Endothelial cell of umbilical vein (primary cell): Measurements from ENCODE around the gene PET100. TPM values are rescaled to one million over a fixed set of nuclear protein-coding genes. Genes with fewer than 3 reads are reported as not detected.

Experiments used
- BruUV-seq: library from RNA; stranded (reverse); fragments of 400-500 nt; replicated peaks from 2 replicates; lab custom pipeline; 2021; lab: Mats Ljungman, UMichigan
- CTCF ChIA-PET: fragments of 300-600, 350-600 bp; sonication (Branson Sonifier 250); formaldehyde crosslinking; loops from one replicate; lab custom pipeline; 2021; ENCODE audit warnings: antibody characterized with exemption, inconsistent platforms; lab: Charles Lee
- POLR2A ChIA-PET: fragments of 300-600, 350-600 bp; sonication (Branson Sonifier 250); formaldehyde crosslinking; loops from one replicate; lab custom pipeline; 2021; ENCODE audit warnings: antibody characterized with exemption, inconsistent platforms; lab: Charles Lee
- DNase-seq: peaks from one replicate; pipeline ENCODE4 v3.0.0-alpha.2; 2011; ENCODE audit warnings: low read depth, low spot score
- FAIRE-seq: peaks from 2 replicates; lab custom pipeline; 2011; peaks lifted over from hg19 to GRCh38; lab: Jason Lieb, UNC
- H2AFZ ChIP-seq: 2 replicates; pipeline ENCODE4 v1.6.0; 2012; ENCODE audit warnings: low read depth, low read length, control low read depth, inconsistent platforms
- H3K27ac ChIP-seq: 2 replicates; pipeline ENCODE4 v1.5.1; 2011; ENCODE audit warnings: low read depth, mild to moderate bottlenecking, control low read depth, low read length, moderate library complexity; ENCODE audit not compliant: insufficient read depth
- H3K27me3 ChIP-seq, 2 experiments: 2 replicates each; pipeline versions ENCODE4 v1.6.0 to v1.6.1; 2011; ENCODE audit warnings: low read length in 2 of 2, mixed read lengths in 1 of 2; ENCODE audit not compliant: control insufficient read depth in 2 of 2, insufficient read depth in 2 of 2
- H3K36me3 ChIP-seq, 2 experiments: 2 replicates in 1 of 2; 3 replicates in 1 of 2; pipeline ENCODE4 v1.5.1; 2011; ENCODE audit warnings: low read length in 2 of 2, mild to moderate bottlenecking in 1 of 2, moderate library complexity in 1 of 2; ENCODE audit not compliant: control insufficient read depth in 2 of 2, insufficient read depth in 2 of 2; ENCODE audit errors: extremely low read depth in 1 of 2
- H3K4me1 ChIP-seq: 3 replicates; pipeline ENCODE4 v1.5.1; 2011; ENCODE audit warnings: mild to moderate bottlenecking, low read length; ENCODE audit not compliant: control insufficient read depth, insufficient read depth; ENCODE audit errors: extremely low read depth
- H3K4me2 ChIP-seq: 2 replicates; pipeline ENCODE4 v1.6.1; 2011; ENCODE audit warnings: low read length, control low read depth, mixed read lengths; ENCODE audit not compliant: insufficient read depth
- H3K4me3 ChIP-seq, 3 experiments: fragments of 200-600 bp in 1 of 3; sonication (generic), shearing (Covaris generic) in 1 of 3; replicated peaks in 1 of 3; 2 replicates each; pipeline ENCODE4 v1.5.1; 2011 to 2016; ENCODE audit warnings: control low read depth in 3 of 3, low read length in 3 of 3, mild to moderate bottlenecking in 2 of 3, inconsistent platforms in 1 of 3, low read depth in 1 of 3, moderate library complexity in 1 of 3; ENCODE audit not compliant: insufficient read depth in 1 of 3
- H3K79me2 ChIP-seq: 2 replicates; pipeline ENCODE4 v1.6.0; 2012; ENCODE audit warnings: low read length, inconsistent platforms; ENCODE audit not compliant: control insufficient read depth, insufficient read depth
- H3K9ac ChIP-seq: replicated peaks from 2 replicates; pipeline ENCODE3; 2011; ENCODE audit warnings: low read length, control low read depth; ENCODE audit not compliant: insufficient read depth; ENCODE audit errors: extremely low read depth
- H3K9me1 ChIP-seq: replicated peaks from 3 replicates; pipeline ENCODE4 v1.6.0; 2011; ENCODE audit warnings: mild to moderate bottlenecking, low read length; ENCODE audit not compliant: control insufficient read depth, insufficient read depth; ENCODE audit errors: extremely low read depth
- H3K9me3 ChIP-seq: replicated peaks from 2 replicates; pipeline ENCODE4 v1.5.1; 2012; ENCODE audit warnings: low read length, inconsistent platforms; ENCODE audit not compliant: control insufficient read depth, insufficient read depth
- H4K20me1 ChIP-seq: replicated peaks from 2 replicates; pipeline ENCODE3; 2011; ENCODE audit warnings: mild to moderate bottlenecking, low read length; ENCODE audit not compliant: control insufficient read depth, insufficient read depth; ENCODE audit errors: extremely low read depth
- CTCF ChIP-seq, 2 donors: IDR thresholded peaks; 1 replicate in 1 of 2; 2 replicates in 1 of 2; pipeline ENCODE4 v1.5.1; 2011; ENCODE audit warnings: low read length in 2 of 2, mild to moderate bottlenecking in 2 of 2, moderate library complexity in 2 of 2, control low read depth in 1 of 2, inconsistent platforms in 1 of 2, low read depth in 1 of 2; ENCODE audit not compliant: insufficient read depth in 1 of 2; ENCODE audit errors: extremely low read depth in 1 of 2
- FOS ChIP-seq: IDR thresholded peaks from 2 replicates; pipeline ENCODE4 v1.6.1; 2011; ENCODE audit warnings: mild to moderate bottlenecking, low read length, moderate library complexity, borderline replicate concordance; ENCODE audit not compliant: insufficient read depth
- GATA2 ChIP-seq: IDR thresholded peaks from 2 replicates; pipeline ENCODE4 v1.7.0; 2011; ENCODE audit warnings: low read depth, mild to moderate bottlenecking, moderate library complexity, mixed read lengths, low read length; ENCODE audit not compliant: insufficient read length, insufficient read depth
- JUN ChIP-seq: IDR thresholded peaks from 2 replicates; pipeline ENCODE4 v1.6.1; 2011; ENCODE audit warnings: borderline replicate concordance, low read depth; ENCODE audit not compliant: insufficient read length, insufficient read depth
- POLR2A ChIP-seq: IDR thresholded peaks from 2 replicates; pipeline ENCODE4 v1.6.1; 2012; ENCODE audit warnings: low read depth, mild to moderate bottlenecking, control low read depth, low read length
- POLR2AphosphoS5 ChIP-seq: IDR thresholded peaks from 2 replicates; pipeline ENCODE4 v1.6.1; 2012; ENCODE audit warnings: low read depth, mild to moderate bottlenecking, control low read depth, low read length, moderate library complexity; ENCODE audit not compliant: insufficient read depth
- dilution Hi-C: fragments of 300-500 bp; cut with MboI; formaldehyde crosslinking; loops from one replicate; pipeline ENCODE4 v1.15.0; 2019; ENCODE audit warnings: low sequenced_read_pairs; ENCODE audit not compliant: extremely low pct_ligation_motif_present
- intact Hi-C: fragments of 100-400 bp; cut with micrococcal nuclease; formaldehyde crosslinking; loops from one replicate; pipeline ENCODE4 v1.10.0; 2022
- polyA plus RNA-seq, 4 experiments: library from polyadenylated mRNA; depleted of rRNA in 3 of 4; stranded (reverse) in 3 of 4; unstranded in 1 of 4; fragments of >200 nt; gene quantifications; 2 replicates each; pipeline versions ENCODE4 v1.2.1 to v1.2.3, GENCODE V29; 2011 to 2012; ENCODE audit warnings: missing spikeins in 1 of 4
- total RNA-seq: library from RNA; stranded (reverse); gene quantifications from 2 replicates; pipeline ENCODE4 v1.2.3, GENCODE V29; 2021
- TF ChIP-seq, protein P1 (sequence below): IDR thresholded peaks from 2 replicates; pipeline ENCODE4 v1.6.1; 2011; ENCODE audit not compliant: insufficient read depth, insufficient read length

Gene PET100
- total and polyA plus RNA-seq, 2 donors (not counting 3 experiments of a cell fraction or from before 2014, with no cell fraction given), result 55.0 to 172 TPM

- FAIRE-seq (no peak), DNase-seq (no peak)
- no peaks in the 10 kb centered on the region for H3K9me3 ChIP-seq
- H3K4me2 ChIP-seq, result no peak overlapping the region
- no peak overlapping the region for H3K4me3 ChIP-seq
- no peaks in the 10 kb centered on the region for H3K9me1 ChIP-seq
- TF ChIP-seq, protein P1, sequence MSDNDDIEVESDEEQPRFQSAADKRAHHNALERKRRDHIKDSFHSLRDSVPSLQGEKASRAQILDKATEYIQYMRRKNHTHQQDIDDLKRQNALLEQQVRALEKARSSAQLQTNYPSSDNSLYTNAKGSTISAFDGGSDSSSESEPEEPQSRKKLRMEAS, result no peak
- TF ChIP-seq CTCF (IDR thresholded peaks at IDR 0.05; ENCODE audit: extremely low read depth in 1 of 2, insufficient read depth in 1 of 2, low read depth in 1 of 2, low read length in 2 of 2) (no peak), POLR2A (no peak), JUN (no peak), POLR2AphosphoS5 (no peak), FOS (no peak), GATA2 (no peak)
- H3K4me1 ChIP-seq, result no peaks in the 10 kb centered on the region
- H3K27ac ChIP-seq, result no peak overlapping the region
- dilution Hi-C loops, result no loop called here
- H3K79me2 ChIP-seq, result no peaks in the 10 kb centered on the region
- H2AFZ ChIP-seq, result no peak overlapping the region
- POLR2A ChIA-PET, result no interaction called here
- no peaks in the 10 kb centered on the region for H4K20me1 ChIP-seq
- no peaks in the 10 kb centered on the region for H3K36me3 ChIP-seq
- H3K27me3 ChIP-seq, result peaks cover 9 to 13% of the 10 kb centered on the region in 2 experiments
- no TSS peak for BruUV-seq
- CTCF ChIA-PET, result interaction anchor here (1.6 to 4.8 kb wide), 2 partner anchors 10 to 102 kb away, joined by 8 to 27 read pairs; partner anchors contain the start of gene TRAPPC5
- intact Hi-C loops, result no loop called here
- H3K9ac ChIP-seq, result no peak overlapping the region
Observed at GRCh38 chr19:7670150-7670783, 40.7 kb downstream of the PET100 start.
